ENCODE results near the gene RPL10A.

The RPL10A gene

DNA sequence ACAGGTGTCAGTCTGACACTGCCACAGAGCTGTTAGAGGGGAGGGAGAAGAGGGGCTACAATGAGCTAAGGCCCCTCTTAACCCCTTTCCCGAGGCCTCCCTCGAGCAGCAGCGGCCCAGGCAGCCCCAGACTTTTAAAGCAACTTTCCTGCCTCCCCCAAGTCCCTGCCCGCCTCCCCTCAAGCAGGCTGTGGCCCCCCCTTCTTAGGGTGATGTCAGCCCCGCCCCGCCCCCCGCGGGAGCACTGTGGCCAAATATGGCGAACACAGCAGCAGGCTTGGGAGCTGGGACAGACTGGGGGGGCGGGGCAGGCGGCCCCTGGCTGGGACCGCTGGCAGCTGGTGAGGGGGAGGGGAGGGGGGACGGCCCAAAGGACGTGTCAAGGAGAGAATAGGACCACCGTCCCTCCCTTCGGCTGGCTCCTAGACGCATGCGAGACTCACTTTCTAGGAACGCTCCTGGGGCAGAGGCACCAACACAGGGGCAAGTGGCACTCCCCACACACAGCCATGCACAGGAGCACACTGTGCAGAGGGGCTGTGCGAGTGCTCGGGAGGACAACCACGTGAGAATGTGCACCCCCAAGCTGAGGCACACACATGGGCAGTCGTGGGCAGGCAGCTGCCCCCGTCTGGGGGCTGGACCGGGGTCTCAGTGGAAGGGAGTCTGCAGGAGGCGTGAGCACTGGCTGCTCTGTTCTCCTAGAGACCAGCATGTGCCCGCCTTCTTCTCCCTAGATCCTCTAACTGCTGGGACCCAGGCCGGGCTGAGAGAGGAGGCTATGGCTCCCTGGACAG lies 22.0 kb downstream of the RPL10A start:
- H3K4me2 ChIP-seq (ENCODE audit: low read length): no peak overlapping the region
- no peaks in the 10 kb centered on the region for H4K20me1 ChIP-seq (ENCODE audit: insufficient read depth, low read length)
- no peaks in the 10 kb centered on the region for H3K4me1 ChIP-seq (ENCODE audit: insufficient read depth, low read length, severe bottlenecking)
- no peak overlapping the region for H3K4me3 ChIP-seq (ENCODE audit: low read depth, low read length, poor library complexity, severe bottlenecking)
- no peaks in the 10 kb centered on the region for H3F3A ChIP-seq (ENCODE audit: insufficient read depth, low read length)
- no peaks in the 10 kb centered on the region for H3K36me3 ChIP-seq (ENCODE audit: insufficient read depth, low read length)
- no peaks in the 10 kb centered on the region for H3K9me2 ChIP-seq (ENCODE audit: low read depth, low read length)
- no peaks in the 10 kb centered on the region for H3K79me2 ChIP-seq (ENCODE audit: insufficient read depth, low read length)
- TF ChIP-seq EZH2 (IDR thresholded peaks at IDR 0.05; ENCODE audit: borderline replicate concordance, low read length): no peak
- TF ChIP-seq, protein P1, sequence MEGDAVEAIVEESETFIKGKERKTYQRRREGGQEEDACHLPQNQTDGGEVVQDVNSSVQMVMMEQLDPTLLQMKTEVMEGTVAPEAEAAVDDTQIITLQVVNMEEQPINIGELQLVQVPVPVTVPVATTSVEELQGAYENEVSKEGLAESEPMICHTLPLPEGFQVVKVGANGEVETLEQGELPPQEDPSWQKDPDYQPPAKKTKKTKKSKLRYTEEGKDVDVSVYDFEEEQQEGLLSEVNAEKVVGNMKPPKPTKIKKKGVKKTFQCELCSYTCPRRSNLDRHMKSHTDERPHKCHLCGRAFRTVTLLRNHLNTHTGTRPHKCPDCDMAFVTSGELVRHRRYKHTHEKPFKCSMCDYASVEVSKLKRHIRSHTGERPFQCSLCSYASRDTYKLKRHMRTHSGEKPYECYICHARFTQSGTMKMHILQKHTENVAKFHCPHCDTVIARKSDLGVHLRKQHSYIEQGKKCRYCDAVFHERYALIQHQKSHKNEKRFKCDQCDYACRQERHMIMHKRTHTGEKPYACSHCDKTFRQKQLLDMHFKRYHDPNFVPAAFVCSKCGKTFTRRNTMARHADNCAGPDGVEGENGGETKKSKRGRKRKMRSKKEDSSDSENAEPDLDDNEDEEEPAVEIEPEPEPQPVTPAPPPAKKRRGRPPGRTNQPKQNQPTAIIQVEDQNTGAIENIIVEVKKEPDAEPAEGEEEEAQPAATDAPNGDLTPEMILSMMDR (IDR thresholded peaks at IDR 0.05; ENCODE audit: low read length): no peak
- no peaks in the 10 kb centered on the region for H3K9me3 ChIP-seq (ENCODE audit: low read length)
- no peak overlapping the region for H3K27ac ChIP-seq (ENCODE audit: low read depth, low read length, poor library complexity, severe bottlenecking)
- no peak overlapping the region for H3K9ac ChIP-seq (ENCODE audit: low read length)
- H3K27me3 ChIP-seq (ENCODE audit: insufficient read depth, low read length): peaks cover 15% of the 10 kb centered on the region
- no peak overlapping the region for H2AFZ ChIP-seq (ENCODE audit: low read length)

DNA sequence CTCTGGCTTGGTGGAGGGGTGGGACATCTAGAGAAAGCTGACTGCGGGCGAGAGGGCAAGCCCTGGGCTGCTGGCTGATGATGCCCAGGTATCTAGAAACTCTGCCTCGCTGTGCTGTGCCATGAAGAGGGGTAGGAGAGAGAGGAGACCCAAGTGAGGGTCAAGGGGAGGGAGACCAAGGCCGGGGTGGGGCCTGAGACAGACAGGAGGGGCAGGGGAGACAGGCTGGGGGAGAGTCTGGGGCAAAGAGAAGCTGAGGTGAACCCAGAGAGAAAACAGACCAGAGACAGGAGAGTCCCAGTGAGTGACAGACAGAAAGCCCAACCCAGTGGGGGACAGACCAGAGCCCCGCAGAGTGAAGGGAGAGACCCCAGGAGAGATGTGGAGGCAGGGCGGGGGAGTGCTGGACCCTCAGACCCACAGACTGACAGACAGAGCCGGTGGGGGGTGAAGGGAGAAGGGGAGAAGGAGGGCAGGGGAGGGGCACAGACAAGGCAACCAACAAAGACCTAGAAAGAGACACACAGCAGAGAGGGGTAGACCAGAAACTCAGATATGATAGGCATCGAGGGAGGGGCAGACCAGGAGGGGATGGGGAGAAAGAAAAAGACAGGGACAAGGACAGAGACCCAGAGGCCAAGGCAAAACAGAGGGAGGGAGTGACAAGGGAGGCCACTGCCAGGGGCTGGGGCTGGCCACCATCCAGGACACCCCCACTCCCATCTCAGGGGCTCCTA lies 22.8 kb downstream of the RPL10A start:
- no peaks in the 10 kb centered on the region for H3K36me3 ChIP-seq (ENCODE audit: insufficient read depth, low read length)
- no peak overlapping the region for H3K4me2 ChIP-seq (ENCODE audit: low read length)
- no peak overlapping the region for H3K27ac ChIP-seq (ENCODE audit: low read depth, low read length, poor library complexity, severe bottlenecking)
- no peak overlapping the region for H3K9ac ChIP-seq (ENCODE audit: low read length)
- no peak overlapping the region for H3K4me3 ChIP-seq (ENCODE audit: low read depth, low read length, poor library complexity, severe bottlenecking)
- TF ChIP-seq EZH2 (IDR thresholded peaks at IDR 0.05; ENCODE audit: borderline replicate concordance, low read length): no peak
- TF ChIP-seq, protein P1 (IDR thresholded peaks at IDR 0.05; ENCODE audit: low read length): no peak
- no peaks in the 10 kb centered on the region for H3K4me1 ChIP-seq (ENCODE audit: insufficient read depth, low read length, severe bottlenecking)
- H3K9me3 ChIP-seq (ENCODE audit: low read length): no peaks in the 10 kb centered on the region
- no peaks in the 10 kb centered on the region for H3F3A ChIP-seq (ENCODE audit: insufficient read depth, low read length)
- no peaks in the 10 kb centered on the region for H3K79me2 ChIP-seq (ENCODE audit: insufficient read depth, low read length)
- no peaks in the 10 kb centered on the region for H3K9me2 ChIP-seq (ENCODE audit: low read depth, low read length)
- H2AFZ ChIP-seq (ENCODE audit: low read length): no peak overlapping the region
- no peaks in the 10 kb centered on the region for H4K20me1 ChIP-seq (ENCODE audit: insufficient read depth, low read length)
- H3K27me3 ChIP-seq (ENCODE audit: insufficient read depth, low read length): peaks cover 23% of the 10 kb centered on the region

DNA sequence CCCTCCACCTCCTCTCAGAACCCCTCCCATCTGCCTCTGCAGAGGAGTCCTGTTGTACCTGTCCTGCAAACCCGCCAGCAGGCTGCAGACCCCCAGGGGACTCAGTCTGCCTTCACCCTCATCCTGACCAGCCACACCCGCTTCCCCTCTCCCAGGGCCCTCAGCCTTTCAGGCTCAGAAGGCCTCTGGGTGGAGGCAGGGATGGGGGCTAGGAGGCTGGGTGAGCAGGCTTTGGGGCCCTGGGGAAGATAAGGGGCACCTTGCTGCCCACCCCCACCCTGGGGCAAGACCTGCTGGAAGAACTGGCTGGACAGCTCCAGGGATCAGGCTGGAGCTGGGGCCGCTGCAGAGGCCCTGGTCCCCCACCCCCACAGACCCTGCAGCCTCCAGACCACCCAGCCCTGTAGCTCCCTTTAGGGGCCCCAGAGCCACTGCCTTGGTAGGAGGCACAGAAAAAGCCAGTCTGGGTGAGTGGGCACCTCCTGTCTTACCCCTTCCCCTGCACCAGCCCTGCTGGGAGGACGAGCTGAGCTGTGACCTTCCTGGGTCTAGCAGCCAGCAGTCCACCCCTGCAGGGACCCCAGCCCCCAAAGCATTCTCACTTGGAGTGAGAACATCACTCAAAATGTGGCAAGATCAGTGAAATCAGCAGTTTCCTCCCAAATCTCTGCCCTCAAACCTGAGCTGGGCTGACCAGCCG lies 23.5 kb downstream of the RPL10A start:
- H3K79me2 ChIP-seq (ENCODE audit: insufficient read depth, low read length): no peaks in the 10 kb centered on the region
- H3K27me3 ChIP-seq (ENCODE audit: insufficient read depth, low read length): peaks cover 26% of the 10 kb centered on the region

More for the DNA sequence above, 23.5 kb downstream of the RPL10A start:
- H3K9ac ChIP-seq (ENCODE audit: low read length): no peak overlapping the region
- no peaks in the 10 kb centered on the region for H3K9me2 ChIP-seq (ENCODE audit: low read depth, low read length)
- no peak overlapping the region for H3K27ac ChIP-seq (ENCODE audit: low read depth, low read length, poor library complexity, severe bottlenecking)
- TF ChIP-seq, protein P1 (IDR thresholded peaks at IDR 0.05; ENCODE audit: low read length): no peak
- no peak for TF ChIP-seq EZH2 (IDR thresholded peaks at IDR 0.05; ENCODE audit: borderline replicate concordance, low read length)
- no peaks in the 10 kb centered on the region for H3K9me3 ChIP-seq (ENCODE audit: low read length)
- no peaks in the 10 kb centered on the region for H3K4me1 ChIP-seq (ENCODE audit: insufficient read depth, low read length, severe bottlenecking)
- no peak overlapping the region for H3K4me2 ChIP-seq (ENCODE audit: low read length)
- H3K36me3 ChIP-seq (ENCODE audit: insufficient read depth, low read length): no peaks in the 10 kb centered on the region
- H4K20me1 ChIP-seq (ENCODE audit: insufficient read depth, low read length): no peaks in the 10 kb centered on the region
- H2AFZ ChIP-seq (ENCODE audit: low read length): no peak overlapping the region
- H3K4me3 ChIP-seq (ENCODE audit: low read depth, low read length, poor library complexity, severe bottlenecking): no peak overlapping the region
- no peaks in the 10 kb centered on the region for H3F3A ChIP-seq (ENCODE audit: insufficient read depth, low read length)

All from OCI-LY1 (cell line).